Cerebellar nuclear complex (tissue), 1 donor: Measurements from ENCODE around the gene HIF1A.
"Not testable (repeated sequence)": the region's sequence is repeated elsewhere in the genome, so short reads cannot be mapped to it uniquely, and the experiment has no call there.

Experiments
- DNase-seq, 2 experiments: peaks; one replicate each; lab custom pipeline; 2025; lab: John Stamatoyannopoulos, UW

HIF1A gene

GRCh38 chr14:61673305-61673704, 22.0 kb upstream of the HIF1A start:
- DNase-seq: no peak

GRCh38 chr14:61675291-61675690, 20.0 kb upstream of the HIF1A start:
- DNase-seq: no peak

DNA sequence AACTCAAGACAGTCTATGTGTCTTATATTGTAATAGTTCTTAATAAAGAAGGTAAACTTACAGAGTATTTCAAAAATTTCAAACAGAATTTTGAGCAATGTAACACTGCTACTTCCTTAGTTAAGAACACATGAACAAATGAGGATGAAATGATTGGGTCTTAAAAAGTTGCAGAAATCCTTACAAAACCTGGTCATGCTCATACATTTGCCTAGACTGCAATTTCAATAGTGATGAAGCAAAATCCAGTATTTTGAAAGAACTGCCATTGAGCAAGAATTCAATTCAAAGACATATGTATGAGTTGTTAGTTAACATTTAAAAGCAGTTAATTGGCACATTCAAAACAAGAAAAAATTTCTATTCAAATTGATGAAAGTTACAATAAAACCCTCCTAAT, 17.8 kb upstream of the HIF1A start:
- DNase-seq: no peak

GRCh38 chr14:61678975-61679374, 16.3 kb upstream of the HIF1A start:
- DNase-seq: no peak

DNA sequence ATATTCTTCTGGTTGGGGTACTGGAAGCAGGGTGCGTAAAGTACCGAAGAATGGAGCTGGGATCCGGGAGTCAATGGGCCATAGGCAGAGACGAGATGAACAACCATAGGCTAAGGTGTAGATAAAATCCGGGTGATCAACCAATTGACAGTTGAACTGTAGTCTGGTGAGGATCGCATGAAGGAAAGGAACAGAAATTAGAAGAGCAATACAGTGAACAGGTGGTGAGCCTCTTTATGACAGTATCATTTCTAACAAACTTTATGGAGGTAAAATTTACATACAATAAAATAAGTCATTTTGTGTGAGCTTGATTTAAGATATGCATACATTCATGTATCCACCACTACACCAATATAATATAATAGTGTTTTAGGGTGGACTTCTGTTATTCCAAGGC, 13.9 kb upstream of the HIF1A start:
- no peak for DNase-seq

- DNase-seq: no peak
Measured at GRCh38 chr14:61683108-61683507, 12.2 kb upstream of the HIF1A start.

- no peak for DNase-seq
Measured at GRCh38 chr14:61690039-61690438, 5.3 kb upstream of the HIF1A start.

GRCh38 chr14:61690982-61691381, 4.3 kb upstream of the HIF1A start:
- DNase-seq: no peak

DNA sequence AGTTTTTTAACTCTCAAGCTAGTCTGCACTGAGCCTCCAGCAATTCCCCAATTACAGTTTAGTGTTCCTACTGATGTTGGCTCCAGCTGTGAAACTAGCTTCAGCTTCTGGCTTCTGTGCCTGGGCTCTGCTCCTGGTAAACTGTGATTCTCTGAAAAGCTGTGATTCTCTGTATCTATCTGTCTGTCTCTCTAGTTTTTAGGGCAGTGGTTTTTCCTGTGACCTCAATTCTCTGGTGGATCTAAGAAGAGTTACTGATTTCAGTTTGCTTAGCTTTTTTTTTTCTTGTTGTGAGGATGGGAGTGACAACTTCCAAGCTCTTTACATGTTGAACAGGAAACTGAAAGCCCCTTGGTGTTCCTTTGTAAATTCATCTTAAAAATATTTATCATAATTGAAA, 3.8 kb upstream of the HIF1A start:
- no peak for DNase-seq

DNA sequence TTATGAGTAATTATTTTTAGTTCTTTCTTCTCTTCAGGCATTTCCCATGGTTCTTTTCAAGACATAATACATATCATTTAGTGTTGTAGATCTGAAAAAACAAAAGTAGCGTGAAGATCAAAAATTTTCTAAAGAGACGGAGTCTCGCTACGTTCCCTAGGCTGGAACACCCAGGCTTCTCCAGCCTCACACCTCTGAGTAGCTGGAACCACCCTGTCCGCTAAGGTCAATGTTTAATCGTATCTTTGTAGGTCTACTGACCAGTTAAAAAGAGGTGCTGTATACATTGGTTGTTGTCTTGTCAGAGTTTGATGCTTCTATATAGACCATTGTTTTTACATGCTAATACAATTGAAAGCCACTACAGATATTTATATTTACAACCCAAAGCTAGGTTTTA, 1.3 kb upstream of the HIF1A start:
- no peak for DNase-seq

DNA sequence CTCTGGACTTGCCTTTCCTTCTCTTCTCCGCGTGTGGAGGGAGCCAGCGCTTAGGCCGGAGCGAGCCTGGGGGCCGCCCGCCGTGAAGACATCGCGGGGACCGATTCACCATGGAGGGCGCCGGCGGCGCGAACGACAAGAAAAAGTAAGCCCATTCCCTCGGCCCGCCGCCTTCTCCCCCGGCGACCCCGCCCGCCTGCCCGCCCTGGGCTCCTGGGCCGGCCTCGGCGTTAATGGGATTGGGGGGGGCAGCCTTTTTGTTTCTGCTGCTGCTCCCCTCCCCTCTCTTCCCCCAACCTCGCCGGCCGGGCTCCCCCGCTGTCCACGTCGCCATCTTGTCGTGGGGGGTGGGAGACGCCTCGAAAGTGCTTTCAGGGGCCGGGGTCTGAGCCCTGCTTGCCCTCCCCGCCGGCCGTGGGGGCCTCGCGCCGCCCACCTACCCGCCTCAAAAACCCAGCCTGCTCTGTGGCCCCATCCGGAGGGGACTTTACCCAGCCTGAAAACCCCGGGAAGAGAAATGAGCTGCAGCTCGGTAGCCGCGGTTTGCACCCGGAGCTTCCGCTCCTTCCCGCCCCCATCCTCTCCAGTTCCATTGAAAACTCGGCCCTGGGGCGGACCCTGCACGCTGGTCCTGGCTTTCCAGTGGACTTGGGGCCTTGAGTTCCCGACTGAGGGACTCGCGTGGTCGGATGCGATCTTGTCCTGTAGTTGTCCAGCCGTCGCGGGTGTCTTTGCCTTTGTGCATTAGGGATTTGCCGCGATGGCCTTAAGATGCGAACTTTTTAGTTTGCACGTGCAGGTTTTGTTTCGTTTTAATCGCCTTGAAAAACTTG, 598 bp downstream of the HIF1A start:
- DNase-seq: no peak

- DNase-seq: no peak
Measured at GRCh38 chr14:61696753-61697318, 1.5 kb downstream of the HIF1A start.

GRCh38 chr14:61698206-61698980, 3.1 kb downstream of the HIF1A start:
- DNase-seq: no peak

DNA sequence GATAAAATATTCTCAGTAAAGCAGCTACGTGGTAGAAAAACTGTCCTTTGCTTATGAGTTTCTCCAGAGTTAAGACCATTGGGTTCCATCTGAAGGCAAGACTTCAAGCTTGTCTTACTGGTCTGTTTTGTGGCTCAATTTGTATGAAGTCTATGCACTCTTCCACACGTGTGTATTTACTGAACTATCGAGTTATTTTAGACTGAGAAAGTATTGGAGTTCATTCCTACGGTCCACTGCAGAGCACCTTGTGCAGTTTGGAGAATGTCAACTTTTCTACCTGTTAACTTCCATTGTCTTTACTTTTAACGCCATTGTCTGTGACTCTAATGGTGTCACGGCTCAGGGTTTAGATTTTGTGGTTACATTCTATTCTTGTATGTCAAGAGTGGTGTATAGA, 3.7 kb downstream of the HIF1A start:
- no peak for DNase-seq

DNA sequence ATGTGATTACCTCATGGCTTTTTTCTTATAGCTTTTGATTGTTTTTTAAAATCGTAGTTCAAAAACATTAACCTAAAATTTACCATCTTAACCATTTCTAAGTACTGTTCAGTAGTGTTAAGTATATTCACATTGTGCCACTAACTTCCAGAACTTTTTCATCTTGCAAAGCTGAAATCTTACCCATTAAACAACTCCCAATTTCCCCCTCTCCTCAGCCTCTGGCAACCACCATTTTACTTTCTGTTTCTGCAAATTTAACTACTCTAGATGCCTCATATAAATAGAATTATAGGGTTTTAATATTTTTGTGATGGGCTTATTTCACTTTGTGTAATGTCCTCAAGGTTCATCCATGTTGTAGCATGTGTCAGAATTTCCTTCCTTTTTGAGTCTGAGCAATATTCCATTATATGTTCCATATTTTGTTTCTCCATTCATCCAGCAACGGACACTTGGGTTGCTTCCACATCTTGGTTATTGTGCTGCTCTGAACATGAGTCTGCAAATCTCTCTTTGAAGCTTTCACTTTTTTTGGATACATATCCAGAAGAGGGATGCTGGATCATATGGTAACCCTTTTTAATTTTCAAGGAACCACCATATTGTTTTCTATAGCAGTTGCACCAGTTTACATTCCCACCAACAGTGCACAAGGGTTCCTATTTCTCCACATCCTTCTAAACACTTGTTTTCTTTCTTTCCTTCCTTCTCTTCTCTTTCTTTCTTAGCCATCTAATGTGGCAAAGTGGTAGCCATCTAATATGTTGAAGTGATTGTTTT, 5.0 kb downstream of the HIF1A start:
- no peak for DNase-seq

- DNase-seq: no peak
Measured at GRCh38 chr14:61701946-61702345, 6.6 kb downstream of the HIF1A start.

DNA sequence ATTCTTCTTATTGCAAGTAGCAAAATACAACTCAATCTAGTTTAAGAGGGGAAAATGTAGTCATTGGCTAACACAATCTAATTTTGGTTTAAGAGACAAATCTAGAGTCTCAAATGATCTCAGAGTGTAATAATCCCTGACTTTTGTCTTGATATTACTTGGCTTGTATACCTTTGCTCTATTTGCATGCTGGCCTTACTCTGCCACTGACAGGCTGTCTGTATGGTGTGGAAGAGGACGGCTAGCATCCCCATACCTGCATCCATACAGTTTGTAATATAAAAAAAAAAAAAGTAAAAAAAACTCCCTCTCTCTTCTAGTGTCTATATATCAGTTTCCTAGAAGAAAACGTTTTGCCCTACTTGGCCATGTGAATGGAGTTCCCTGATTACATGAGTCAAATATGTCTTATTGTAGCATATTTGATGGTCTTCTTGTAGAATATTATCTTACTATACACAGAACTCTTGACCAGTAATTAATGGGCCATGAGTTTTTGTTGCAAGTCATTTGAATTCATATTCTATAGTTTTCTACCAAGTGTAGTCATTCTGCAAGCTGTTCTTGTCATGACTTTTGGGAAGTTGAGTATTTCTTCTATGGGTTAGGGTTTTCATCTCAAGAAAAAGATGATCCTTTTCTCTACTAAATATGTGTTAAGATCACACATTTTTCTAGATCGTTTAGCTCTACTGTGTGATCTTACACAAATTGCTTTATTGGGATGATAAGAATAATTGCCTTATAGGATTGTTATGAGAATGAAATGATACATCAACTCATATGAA, 8.2 kb downstream of the HIF1A start:
- DNase-seq: no peak

GRCh38 chr14:61704554-61704953, 9.2 kb downstream of the HIF1A start:
- DNase-seq: no peak

GRCh38 chr14:61705017-61705416, 9.7 kb downstream of the HIF1A start:
- no peak for DNase-seq

DNA sequence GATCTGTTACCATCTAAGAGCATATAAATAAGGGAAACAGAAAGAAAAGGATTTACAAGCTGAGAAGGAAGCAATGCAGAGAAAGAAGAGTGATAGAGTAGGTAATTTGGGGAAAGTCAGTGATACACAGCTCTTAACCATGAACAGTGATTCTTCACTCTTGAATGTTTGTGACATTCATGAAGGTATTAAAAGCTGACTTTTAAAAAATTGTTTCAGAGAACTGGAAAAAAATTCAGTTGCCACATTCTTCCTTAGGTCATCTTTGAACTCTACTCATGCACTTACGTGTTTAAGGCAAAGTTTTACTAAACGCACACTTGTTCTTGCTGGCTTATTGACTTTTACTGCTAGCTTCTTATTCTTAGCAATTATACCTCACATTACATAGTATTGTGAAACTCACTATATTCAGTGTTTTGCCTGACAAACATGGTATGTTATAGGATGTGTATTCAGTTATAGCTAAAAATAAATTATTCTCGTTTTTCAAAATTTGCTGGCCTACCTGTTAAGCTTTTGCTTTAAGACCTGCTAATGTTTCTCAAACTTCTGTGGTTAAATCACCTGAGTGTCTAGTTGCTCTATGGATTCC, 10.9 kb downstream of the HIF1A start:
- no peak for DNase-seq

GRCh38 chr14:61707774-61708173, 12.5 kb downstream of the HIF1A start:
- DNase-seq: not testable (repeated sequence)
